Fibroblast of lung (primary cell): ENCODE measurements around the gene ACKR4. TPM values are rescaled to one million over a fixed set of nuclear protein-coding genes. Genes with fewer than 3 reads are reported as not detected.

Experiments used
- DNase-seq, 2 donors: peaks; one replicate each; pipeline versions ENCODE4 v3.0.0 to v3.0.0-alpha.2; 2010; ENCODE audit warnings: low read depth in 2 of 2
- H2AFZ ChIP-seq: 2 replicates; pipeline ENCODE4 v1.5.1; 2012; ENCODE audit warnings: low read length, control low read depth, inconsistent platforms
- H3K27ac ChIP-seq: 2 replicates; pipeline ENCODE4 v1.5.1; 2011; ENCODE audit warnings: low read length, control low read depth; ENCODE audit not compliant: insufficient read depth
- H3K27me3 ChIP-seq: 2 replicates; pipeline ENCODE4 v1.5.1; 2011; ENCODE audit warnings: mild to moderate bottlenecking, low read length; ENCODE audit not compliant: control insufficient read depth, insufficient read depth
- H3K36me3 ChIP-seq: 2 replicates; pipeline ENCODE4 v1.5.1; 2011; ENCODE audit warnings: low read length; ENCODE audit not compliant: control insufficient read depth, insufficient read depth
- H3K4me1 ChIP-seq: 2 replicates; pipeline ENCODE4 v1.5.1; 2011; ENCODE audit warnings: low read length; ENCODE audit not compliant: control insufficient read depth, insufficient read depth; ENCODE audit errors: extremely low read depth
- H3K4me2 ChIP-seq: 2 replicates; pipeline ENCODE4 v1.5.1; 2011; ENCODE audit warnings: low read length, control low read depth; ENCODE audit not compliant: insufficient read depth; ENCODE audit errors: extremely low read depth
- H3K4me3 ChIP-seq, 4 experiments: fragments of 200-600 bp in 1 of 4; sonication (generic) in 1 of 4; replicated peaks in 1 of 4; 2 replicates each; pipeline ENCODE4 v1.5.1; 2011 to 2016; ENCODE audit warnings: low read length in 4 of 4, low read depth in 3 of 4, mild to moderate bottlenecking in 3 of 4, control low read depth in 2 of 4, inconsistent platforms in 1 of 4, mixed read lengths in 1 of 4; ENCODE audit not compliant: insufficient read depth in 1 of 4; ENCODE audit errors: control extremely low read depth in 1 of 4
- H3K79me2 ChIP-seq: 2 replicates; pipeline ENCODE4 v1.5.1; 2012; ENCODE audit warnings: mild to moderate bottlenecking, low read length, inconsistent platforms; ENCODE audit not compliant: control insufficient read depth, insufficient read depth
- H3K9ac ChIP-seq: 2 replicates; pipeline ENCODE4 v1.5.1; 2011; ENCODE audit warnings: mild to moderate bottlenecking, low read length, control low read depth; ENCODE audit not compliant: insufficient read depth
- H3K9me3 ChIP-seq: 2 replicates; pipeline ENCODE4 v1.5.1; 2012; ENCODE audit warnings: low read depth, low read length; ENCODE audit not compliant: control insufficient read depth, insufficient read depth
- H4K20me1 ChIP-seq: 2 replicates; pipeline ENCODE4 v1.5.1; 2011; ENCODE audit warnings: low read length; ENCODE audit not compliant: control insufficient read depth, insufficient read depth; ENCODE audit errors: extremely low read depth
- CTCF ChIP-seq, 2 donors: IDR thresholded peaks in 1 of 2; conservative IDR thresholded peaks in 1 of 2; 1 replicate in 1 of 2; 2 replicates in 1 of 2; pipeline ENCODE4 v1.5.1; 2011 to 2012; ENCODE audit warnings: low read length in 2 of 2, control low read depth in 1 of 2, inconsistent platforms in 1 of 2, low read depth in 1 of 2, mild to moderate bottlenecking in 1 of 2
- EZH2 ChIP-seq: IDR thresholded peaks from 2 replicates; pipeline ENCODE4 v1.5.1; 2012; ENCODE audit warnings: low read length, control low read depth, mild to moderate bottlenecking; ENCODE audit errors: missing control alignments
- polyA plus RNA-seq, 2 donors: library from polyadenylated mRNA; depleted of rRNA in 1 of 2; stranded (reverse) in 1 of 2; unstranded in 1 of 2; fragments of >200 nt; gene quantifications; 2 replicates each; pipeline ENCODE4 v1.2.1, GENCODE V29; 2011 to 2012; ENCODE audit warnings: missing spikeins in 1 of 2
- total RNA-seq: library from RNA; depleted of rRNA; stranded (reverse); fragments of >200 nt; gene quantifications from 2 replicates; pipeline ENCODE4 v1.2.1, GENCODE V29; 2014

Gene ACKR4
- total and polyA plus RNA-seq, 2 donors (not counting 1 experiment from before 2014, with no cell fraction given): 11.6 to 14.9 TPM

DNA sequence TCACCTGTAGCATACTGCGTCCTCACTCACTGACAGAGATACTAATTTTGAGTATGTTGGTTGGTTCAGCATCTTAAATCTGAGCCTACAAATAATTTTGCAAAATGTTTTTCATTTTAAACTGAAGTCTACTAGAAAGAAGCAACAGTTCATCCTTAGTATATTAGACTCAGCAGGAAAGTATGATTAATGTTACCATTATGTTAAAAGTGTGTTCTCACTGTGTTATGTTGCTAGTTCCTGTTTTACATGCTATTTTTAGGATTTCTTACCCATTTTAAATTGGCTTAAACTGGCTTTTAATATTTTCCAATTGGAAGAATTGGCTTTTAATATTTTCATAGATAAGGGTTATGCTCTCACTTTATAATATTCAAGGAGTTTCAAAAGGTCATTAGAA, 25.7 kb downstream of the ACKR4 start:
- Histone ChIP-seq H3K4me2 (no peak overlapping the region), H2AFZ (no peak overlapping the region), H3K36me3 (peaks cover 3% of the 10 kb centered on the region), H3K4me1 (no peaks in the 10 kb centered on the region), H4K20me1 (no peaks in the 10 kb centered on the region), H3K27ac (no peak overlapping the region), H3K79me2 (no peaks in the 10 kb centered on the region), H3K27me3 (no peaks in the 10 kb centered on the region), H3K4me3 (no peak overlapping the region), H3K9ac (no peak overlapping the region), H3K9me3 (no peaks in the 10 kb centered on the region)
- DNase-seq: no peak
- TF ChIP-seq CTCF (conservative IDR thresholded peaks at IDR 0.05 in 1 of 2, IDR thresholded peaks at IDR 0.05 in 1 of 2; ENCODE audit: low read depth in 1 of 2, low read length in 2 of 2) (no peak), EZH2 (no peak)

DNA sequence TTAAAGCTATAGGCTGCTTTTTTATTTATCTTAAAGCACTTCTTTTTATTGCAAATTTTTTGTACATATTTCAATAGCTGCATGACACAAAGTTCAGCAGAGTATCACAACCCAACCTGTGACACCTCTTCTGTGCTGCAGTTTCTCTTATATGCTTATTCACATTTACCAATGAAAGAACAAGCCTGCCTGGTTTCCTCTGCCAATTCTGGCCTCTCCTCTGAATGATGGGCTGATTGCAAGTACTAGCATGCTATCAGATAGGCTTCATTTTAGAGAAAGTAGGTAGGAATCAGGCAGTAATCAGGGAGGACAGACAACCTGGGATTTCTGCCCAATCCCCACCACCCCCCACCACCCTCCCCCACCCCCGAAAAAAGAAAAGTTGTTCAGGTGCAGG, 26.6 kb downstream of the ACKR4 start:
- no peaks in the 10 kb centered on the region for H3K4me1 ChIP-seq
- H3K27ac ChIP-seq: no peak overlapping the region
- no peak for DNase-seq
- H3K9me3 ChIP-seq: no peaks in the 10 kb centered on the region
- no peak overlapping the region for H3K9ac ChIP-seq
- H3K27me3 ChIP-seq: no peaks in the 10 kb centered on the region
- H3K4me2 ChIP-seq: no peak overlapping the region
- TF ChIP-seq CTCF (conservative IDR thresholded peaks at IDR 0.05 in 1 of 2, IDR thresholded peaks at IDR 0.05 in 1 of 2; ENCODE audit: low read depth in 1 of 2, low read length in 2 of 2) (no peak), EZH2 (no peak)
- no peak overlapping the region for H2AFZ ChIP-seq
- no peaks in the 10 kb centered on the region for H4K20me1 ChIP-seq
- H3K79me2 ChIP-seq: no peaks in the 10 kb centered on the region
- H3K36me3 ChIP-seq: peaks cover 3% of the 10 kb centered on the region
- no peak overlapping the region for H3K4me3 ChIP-seq

DNA sequence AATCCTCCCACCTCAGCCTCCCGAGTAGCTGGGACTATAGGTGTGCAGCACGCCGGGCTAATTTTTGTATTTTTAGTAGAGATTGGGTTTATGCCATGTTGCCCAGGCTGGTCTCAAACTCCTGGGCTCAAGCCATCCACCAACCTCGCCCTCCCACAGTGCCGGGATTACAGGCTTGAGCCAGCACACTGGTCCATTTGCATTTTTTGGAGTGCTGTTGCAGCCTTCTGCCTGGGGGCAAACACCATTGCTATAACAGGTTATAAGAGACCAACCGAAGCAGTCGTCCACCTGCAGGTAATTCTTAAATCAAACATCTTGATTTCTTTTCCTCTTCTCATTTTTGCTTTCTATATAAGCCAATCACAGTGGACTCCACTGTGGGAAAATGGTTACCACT, 27.7 kb downstream of the ACKR4 start:
- Histone ChIP-seq H4K20me1 (no peaks in the 10 kb centered on the region), H3K9ac (no peak overlapping the region), H3K36me3 (peaks cover 3% of the 10 kb centered on the region), H3K79me2 (no peaks in the 10 kb centered on the region), H3K4me1 (peaks cover 4% of the 10 kb centered on the region), H3K4me2 (no peak overlapping the region), H3K27ac (no peak overlapping the region), H3K4me3 (no peak overlapping the region), H3K9me3 (no peaks in the 10 kb centered on the region), H2AFZ (no peak overlapping the region), H3K27me3 (no peaks in the 10 kb centered on the region)
- TF ChIP-seq EZH2 (no peak), CTCF (conservative IDR thresholded peaks at IDR 0.05 in 1 of 2, IDR thresholded peaks at IDR 0.05 in 1 of 2; ENCODE audit: low read depth in 1 of 2, low read length in 2 of 2) (no peak)
- DNase-seq: no peak
